Heart right ventricle (tissue), 16 donors: Measurements from ENCODE around the gene KLK14. TPM values are rescaled to one million over a fixed set of nuclear protein-coding genes. Genes with fewer than 3 reads are reported as not detected.

Source experiments
- ATAC-seq, 8 donors: fragments of 200-7000 bp; cut with Tn5 transposase; one replicate each; pipeline ENCODE4 v1.9.1; 2020; ENCODE audit warnings: mild to moderate bottlenecking in 8 of 8, moderate library complexity in 8 of 8, moderate number of reproducible peaks in 1 of 8
- DNase-seq, 2 donors: peaks; one replicate each; pipeline ENCODE4 v3.0.0-alpha.2; 2020
- H3K27ac ChIP-seq, 10 donors: fragments of 200-600 bp; sonication (generic) in 2 of 10; one replicate each; pipeline versions ENCODE4 v1.5.0 to v1.8.0; 2020 to 2022; ENCODE audit warnings: mild to moderate bottlenecking in 3 of 10
- H3K27me3 ChIP-seq, 7 donors: fragments of 200-600 bp; one replicate each; pipeline ENCODE4 v1.8.0; 2021 to 2022; ENCODE audit warnings: mild to moderate bottlenecking in 2 of 7
- H3K36me3 ChIP-seq, 9 donors: fragments of 200-600 bp; sonication (generic) in 1 of 9; one replicate each; pipeline versions ENCODE4 v1.5.0 to v1.8.0; 2020 to 2022; ENCODE audit warnings: mild to moderate bottlenecking in 2 of 9
- H3K4me1 ChIP-seq, 9 donors: fragments of 200-600 bp; sonication (generic) in 1 of 9; one replicate each; pipeline versions ENCODE4 v1.5.0 to v1.8.0; 2020 to 2022; ENCODE audit warnings: mild to moderate bottlenecking in 4 of 9
- H3K4me3 ChIP-seq, 10 donors: fragments of 200-600 bp; sonication (generic) in 2 of 10; one replicate each; pipeline versions ENCODE4 v1.5.0 to v1.8.0; 2020 to 2022; ENCODE audit warnings: mild to moderate bottlenecking in 7 of 10, moderate library complexity in 2 of 10
- H3K9me3 ChIP-seq, 11 donors: fragments of 200-600 bp in 10 of 11; sonication (generic) in 2 of 11; one replicate each; pipeline versions ENCODE4 v1.5.0 to v1.8.0; 2013 to 2022; ENCODE audit warnings: mild to moderate bottlenecking in 2 of 11, control low read depth in 1 of 11, moderate library complexity in 1 of 11
- WGBS, 2 donors: extraction: QIAGEN DNeasy Blood & Tissue Kit; methylation state at CpG; one replicate each; pipeline ENCODE4 v1.1.7; 2013; ENCODE audit warnings: inconsistent platforms in 1 of 2; 5-methylcytosine and 5-hydroxymethylcytosine counted together
- intact Hi-C, 10 donors: fragments of 100-400 bp; cut with DNase I; formaldehyde crosslinking; loops; one replicate each; pipeline versions ENCODE4 v1.11.1 to v1.14.2; 2022
- polyA plus RNA-seq, 2 donors: library from polyadenylated mRNA; stranded (reverse); fragments of 200-250 nt; gene quantifications; one replicate each; pipeline ENCODE4 v1.2.3, GENCODE V29; 2013
- total RNA-seq, 10 donors: library from RNA; stranded (reverse); fragmentation: NEBNext Ultra II Directional in 3 of 10; extraction: Animal tissue kit (Norgen Biotek cat#: 25700) in 3 of 10; gene quantifications; one replicate each; pipeline versions ENCODE4 v1.2.1 to v1.2.4, GENCODE V29; 2021 to 2023
- TF ChIP-seq, protein P1 (sequence below), 9 donors: fragments of 200-600 bp; sonication (generic) in 2 of 9; IDR thresholded peaks; one replicate each; pipeline versions ENCODE4 v1.5.0 to v1.8.0; 2021 to 2022; ENCODE audit warnings: antibody characterized with exemption in 9 of 9, mild to moderate bottlenecking in 5 of 9, moderate library complexity in 1 of 9
- donor health status: Arrhythmogenic right ventricular cardiomyopathy.
- donor health status: ischemic (EF 13 %, LVEDD 7.1; RV severe dilation, severe dysfunction).
- donor health status: healthy with polysubstance abuse.
- donor health status: DM: no; HTN: yes; CAD: no.
- donor health status: DM: no; HTN: no; CAD: no.
- donor health status: ischemic (EF 25% LVEDD 6.9; RV normal size, moderate dysfunction).
- donor health status: ischemic (EF 25% LVEDD 5.7; RV mildly dilated, moderate dysfunction).
- donor health status: healthy.
- donor health status: DM: yes; HTN: yes; CAD: no.
- donor health status: Ischemic cardiomyopathy.
- donor health status: ischemic (EF 35%, LVEDD 5.7; RV mildly dilated, moderate dysfunction).
- donor health status: nonischemic (EF 11% LVEDD 7.7; RV severe dilation, severe dysfunction).
- donor health status: DM: yes; HTN: yes; CAD: no.
- donor health status: PGD.
- donor health status: ischemic (EF 29% LVEDD 5.4; RV normal size, mild dysfunction).
- donor health status: nonischemic (EF 23%, LVEDD 6.1; RV moderate dilation, normal function).

Gene KLK14
- total and polyA plus RNA-seq, 12 donors: 0.20 to 1.2 (median 0.48) TPM; not detected in 4

DNA sequence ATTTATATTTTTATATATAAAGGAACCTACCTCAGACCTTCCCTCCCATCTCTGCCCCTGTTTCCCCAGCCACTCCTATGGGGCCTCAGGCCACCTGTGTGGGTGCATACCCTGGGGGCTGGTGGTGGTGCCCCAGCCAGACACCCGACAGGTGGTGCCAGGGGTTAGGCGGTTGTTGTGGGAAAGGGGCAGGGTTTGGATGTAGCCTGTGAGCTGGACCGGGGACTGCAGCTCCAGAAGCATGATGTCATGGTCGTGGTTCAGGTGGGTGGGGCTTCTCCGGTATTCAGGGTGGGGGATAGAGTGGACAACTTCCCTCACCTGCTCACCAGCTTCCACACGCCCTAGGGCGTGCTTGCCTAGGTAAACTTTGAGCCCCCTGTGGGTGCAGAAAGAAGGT lies 23.0 kb downstream of the KLK14 start:
- ATAC-seq: no peak
- TF ChIP-seq, protein P1, sequence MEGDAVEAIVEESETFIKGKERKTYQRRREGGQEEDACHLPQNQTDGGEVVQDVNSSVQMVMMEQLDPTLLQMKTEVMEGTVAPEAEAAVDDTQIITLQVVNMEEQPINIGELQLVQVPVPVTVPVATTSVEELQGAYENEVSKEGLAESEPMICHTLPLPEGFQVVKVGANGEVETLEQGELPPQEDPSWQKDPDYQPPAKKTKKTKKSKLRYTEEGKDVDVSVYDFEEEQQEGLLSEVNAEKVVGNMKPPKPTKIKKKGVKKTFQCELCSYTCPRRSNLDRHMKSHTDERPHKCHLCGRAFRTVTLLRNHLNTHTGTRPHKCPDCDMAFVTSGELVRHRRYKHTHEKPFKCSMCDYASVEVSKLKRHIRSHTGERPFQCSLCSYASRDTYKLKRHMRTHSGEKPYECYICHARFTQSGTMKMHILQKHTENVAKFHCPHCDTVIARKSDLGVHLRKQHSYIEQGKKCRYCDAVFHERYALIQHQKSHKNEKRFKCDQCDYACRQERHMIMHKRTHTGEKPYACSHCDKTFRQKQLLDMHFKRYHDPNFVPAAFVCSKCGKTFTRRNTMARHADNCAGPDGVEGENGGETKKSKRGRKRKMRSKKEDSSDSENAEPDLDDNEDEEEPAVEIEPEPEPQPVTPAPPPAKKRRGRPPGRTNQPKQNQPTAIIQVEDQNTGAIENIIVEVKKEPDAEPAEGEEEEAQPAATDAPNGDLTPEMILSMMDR (IDR thresholded peaks at IDR 0.05): no peak
- WGBS, 2 donors: 79 to 81% methylated on average over 7 of the region's 7 CpGs
- no peak for DNase-seq
- H3K4me3 ChIP-seq: no peak overlapping the region
- no peaks in the 10 kb centered on the region for H3K9me3 ChIP-seq
- H3K4me1 ChIP-seq: peaks cover 0 to 6% (median 3%) of the 10 kb centered on the region in 9 donors
- intact Hi-C loops: no loop called here
- no peak overlapping the region for H3K27ac ChIP-seq
- H3K36me3 ChIP-seq: no peaks in the 10 kb centered on the region
- peaks cover 0 to 40% (median 16%) of the 10 kb centered on the region in 7 donors for H3K27me3 ChIP-seq

DNA sequence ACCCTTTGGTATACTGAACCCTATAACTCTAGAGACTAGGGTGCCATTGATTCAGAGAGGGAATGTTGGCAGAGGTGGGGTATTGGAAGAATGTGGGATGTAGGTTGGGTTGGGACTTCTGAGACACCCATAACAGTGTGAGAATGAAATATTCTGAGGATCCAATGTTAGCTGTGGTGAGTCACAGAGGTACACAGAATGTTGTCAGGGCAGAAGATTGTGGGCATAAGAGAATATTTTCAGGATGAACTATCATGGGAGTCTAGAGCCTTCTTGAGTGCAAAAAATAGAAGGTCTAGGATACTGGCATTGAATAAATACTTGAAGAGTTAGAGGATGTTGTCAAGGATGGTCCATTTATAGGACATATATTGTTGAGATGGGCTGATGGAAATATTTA lies 26.8 kb downstream of the KLK14 start:
- intact Hi-C loops: no loop called here
- no peak overlapping the region for H3K4me3 ChIP-seq
- TF ChIP-seq, protein P1 (IDR thresholded peaks at IDR 0.05): no peak
- H3K4me1 ChIP-seq: no peaks in the 10 kb centered on the region
- H3K36me3 ChIP-seq: no peaks in the 10 kb centered on the region
- DNase-seq: no peak
- H3K27me3 ChIP-seq: peaks cover 0 to 40% (median 19%) of the 10 kb centered on the region in 7 donors
- no peak overlapping the region for H3K27ac ChIP-seq
- no peaks in the 10 kb centered on the region for H3K9me3 ChIP-seq
- ATAC-seq: no peak

DNA sequence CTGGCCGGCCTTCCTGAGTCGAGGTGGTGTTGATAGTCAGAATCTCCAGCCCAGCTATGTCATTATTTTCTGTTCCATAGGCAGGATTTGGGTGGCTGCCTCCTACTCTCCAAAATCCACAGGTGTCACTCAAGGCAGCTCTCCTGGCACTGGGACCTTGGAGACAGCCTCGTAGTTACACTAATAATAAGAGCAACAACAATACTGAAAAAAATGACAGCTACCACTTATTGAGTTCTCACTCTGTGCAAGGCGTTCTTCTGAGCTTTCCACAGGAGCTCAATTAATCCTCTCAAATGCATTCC lies 35.7 kb downstream of the KLK14 start:
- Histone ChIP-seq H3K4me3 (no peak overlapping the region), H3K27me3 (peaks cover 0 to 21% (median under 1%) of the 10 kb centered on the region in 7 donors), H3K36me3 (no peaks in the 10 kb centered on the region), H3K27ac (peak overlapping the region in 3 of 10 donors; percentile 32 to 49 (median 46)), H3K4me1 (peaks cover 0 to 7% (median 0%) of the 10 kb centered on the region in 9 donors), H3K9me3 (peaks cover 0 to 5% (median 0%) of the 10 kb centered on the region in 11 donors)
- WGBS, 2 donors: 6 to 12% methylated on average over 4 of the region's 4 CpGs
- intact Hi-C loops: no loop called here
- TF ChIP-seq, protein P1 (IDR thresholded peaks at IDR 0.05): no peak
- DNase-seq: no peak
- peak in 1 of 8 donors; percentile 39 for ATAC-seq

DNA sequence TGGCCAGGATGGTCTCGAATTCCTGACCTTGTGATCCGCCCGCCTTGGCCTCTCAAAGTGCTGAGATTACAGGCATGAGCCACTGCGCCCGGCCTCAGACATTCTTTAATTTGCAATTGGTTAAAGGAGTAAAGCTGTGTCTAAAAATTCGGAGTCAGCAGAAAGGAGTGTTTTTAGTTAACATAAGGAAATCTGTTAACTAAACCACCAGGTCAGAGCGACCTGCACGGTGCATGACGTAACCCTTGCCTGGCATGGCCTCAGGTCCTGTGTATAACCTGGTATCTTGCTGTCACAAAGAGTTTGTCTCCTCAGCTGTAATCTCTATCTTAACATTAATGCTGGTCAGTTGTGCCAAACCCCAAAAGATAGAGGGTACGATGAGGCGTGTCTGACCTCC lies 38.4 kb downstream of the KLK14 start:
- intact Hi-C loops: no loop called here
- peaks cover 0 to 20% (median 0%) of the 10 kb centered on the region in 7 donors for H3K27me3 ChIP-seq
- 83 to 86% methylated on average over 11 of the region's 11 CpGs for WGBS, 2 donors
- TF ChIP-seq, protein P1 (IDR thresholded peaks at IDR 0.05): no peak
- DNase-seq: no peak
- no peaks in the 10 kb centered on the region for H3K36me3 ChIP-seq
- peaks cover 0 to 7% (median 0%) of the 10 kb centered on the region in 9 donors for H3K4me1 ChIP-seq
- H3K9me3 ChIP-seq: no peaks in the 10 kb centered on the region
- no peak for ATAC-seq
- H3K27ac ChIP-seq: no peak overlapping the region
- H3K4me3 ChIP-seq: no peak overlapping the region
